Measurements from ENCODE around the gene SCUBE3. TPM values are rescaled to one million over a fixed set of nuclear protein-coding genes. Genes with fewer than 3 reads are reported as not detected.

The SCUBE3 gene
- total RNA-seq, 2 experiments from 2014 or later = 0.02 TPM; not detected in 1

DNA sequence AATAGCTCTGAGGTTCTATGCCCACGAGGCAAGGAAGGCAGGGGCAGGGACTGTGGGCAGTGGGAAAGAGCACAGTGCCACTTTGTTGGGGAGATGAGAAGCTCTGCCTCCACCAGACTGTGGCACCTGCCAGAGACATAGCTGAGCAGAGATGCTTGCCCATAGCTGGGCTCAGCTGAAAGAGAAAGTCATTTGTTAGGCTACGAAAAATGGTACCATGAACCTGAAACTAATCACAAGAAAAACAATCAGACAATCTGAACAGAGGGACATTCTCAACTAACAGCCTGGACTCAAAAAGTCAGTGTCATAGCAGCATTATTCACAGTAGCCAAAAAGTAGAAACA is 39.7 kb upstream of the SCUBE3 start:
- Mint-ChIP-seq H3K36me3 (no peaks in the 10 kb centered on the region), H3K27ac (no peak overlapping the region), H3K27me3 (peaks cover 2% of the 10 kb centered on the region), H3K4me1 (ENCODE audit: low read depth) (peaks cover 15% of the 10 kb centered on the region), H3K4me3 (no peak overlapping the region), H3K9me3 (peaks cover 5% of the 10 kb centered on the region)
- CTCF ChIA-PET = interaction anchor here (1.3 to 2.0 kb wide), 2 partner anchors 31 to 34 kb away, joined by 3 to 10 read pairs; no protein-coding TSS in a partner anchor
- POLR2A ChIA-PET = no interaction called here
- intact Hi-C loops (cut with micrococcal nuclease) = no loop called here
- DNase-seq = no peak

DNA sequence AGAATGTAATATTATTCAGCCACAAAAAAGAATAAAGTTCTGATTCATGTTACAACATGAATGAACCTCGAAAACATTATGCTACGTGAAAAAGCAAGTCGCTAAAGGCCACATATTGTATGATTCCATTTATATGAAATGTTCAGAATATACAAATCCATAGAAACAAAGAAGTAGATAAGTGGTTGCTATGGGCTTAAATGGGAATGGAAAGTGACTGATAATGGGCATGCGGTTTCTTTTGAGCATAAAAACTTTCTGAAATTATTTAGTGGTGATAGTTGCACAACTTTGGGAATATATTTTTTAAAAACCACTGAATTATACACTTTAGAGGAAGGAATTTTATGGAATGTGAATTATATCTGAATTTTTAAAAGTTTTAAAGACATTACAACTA is 39.3 kb upstream of the SCUBE3 start:
- Mint-ChIP-seq H3K36me3 (no peaks in the 10 kb centered on the region), H3K27me3 (peaks cover 2% of the 10 kb centered on the region), H3K4me1 (ENCODE audit: low read depth) (peaks cover 15% of the 10 kb centered on the region), H3K27ac (no peak overlapping the region), H3K9me3 (peaks cover 2% of the 10 kb centered on the region), H3K4me3 (no peak overlapping the region)
- POLR2A ChIA-PET = no interaction called here
- intact Hi-C loops (cut with micrococcal nuclease) = no loop called here
- no peak for DNase-seq
- CTCF ChIA-PET = interaction anchor here (1.3 kb wide), 1 partner anchor 34 kb away, joined by 3 read pairs; no protein-coding TSS in a partner anchor

DNA sequence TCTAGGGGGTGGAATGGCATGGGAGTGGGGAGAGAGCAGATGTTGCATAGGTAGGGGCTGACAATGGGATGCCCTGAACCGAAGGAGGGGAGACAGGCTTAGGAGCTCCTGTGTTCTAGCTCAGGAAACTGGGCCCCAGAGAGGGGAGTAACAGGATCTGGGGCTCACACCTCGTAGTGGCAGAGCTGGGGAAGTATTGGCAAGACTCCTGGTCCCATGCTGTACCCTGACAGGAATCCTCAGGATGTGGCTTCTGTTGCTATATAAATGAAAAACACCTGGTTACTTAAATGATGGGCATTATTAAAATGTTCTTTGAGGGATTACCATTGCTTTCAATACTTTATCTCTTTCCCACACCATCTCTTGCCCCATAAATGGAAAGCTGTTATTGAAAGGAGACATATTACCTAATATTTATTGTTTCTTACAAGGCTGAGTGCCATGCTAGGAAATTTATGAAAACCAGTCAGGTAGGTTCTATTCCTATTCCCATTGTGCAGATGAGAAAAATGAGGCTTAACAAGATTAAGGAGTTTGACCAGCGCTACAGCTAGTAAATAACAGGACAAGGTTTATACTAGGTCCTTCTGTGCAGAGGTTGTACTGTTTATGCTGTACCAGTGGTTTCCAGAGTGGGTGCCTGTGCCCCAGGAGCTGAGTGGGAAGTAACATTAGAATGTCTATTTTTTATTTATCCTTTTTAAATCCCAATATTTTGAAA is 37.3 kb upstream of the SCUBE3 start:
- DNase-seq = no peak
- no peaks in the 10 kb centered on the region for H3K36me3 Mint-ChIP-seq
- H3K4me1 Mint-ChIP-seq (ENCODE audit: low read depth) = peaks cover 12% of the 10 kb centered on the region
- H3K27ac Mint-ChIP-seq = no peak overlapping the region
- no peaks in the 10 kb centered on the region for H3K9me3 Mint-ChIP-seq
- ChIA-PET CTCF (interaction anchor here (1.1 kb wide), 1 partner anchor 29 kb away, joined by 4 read pairs; no protein-coding TSS in a partner anchor), POLR2A (no interaction called here)
- peaks cover 2% of the 10 kb centered on the region for H3K27me3 Mint-ChIP-seq
- H3K4me3 Mint-ChIP-seq = no peak overlapping the region
- intact Hi-C loops (cut with micrococcal nuclease) = no loop called here

DNA sequence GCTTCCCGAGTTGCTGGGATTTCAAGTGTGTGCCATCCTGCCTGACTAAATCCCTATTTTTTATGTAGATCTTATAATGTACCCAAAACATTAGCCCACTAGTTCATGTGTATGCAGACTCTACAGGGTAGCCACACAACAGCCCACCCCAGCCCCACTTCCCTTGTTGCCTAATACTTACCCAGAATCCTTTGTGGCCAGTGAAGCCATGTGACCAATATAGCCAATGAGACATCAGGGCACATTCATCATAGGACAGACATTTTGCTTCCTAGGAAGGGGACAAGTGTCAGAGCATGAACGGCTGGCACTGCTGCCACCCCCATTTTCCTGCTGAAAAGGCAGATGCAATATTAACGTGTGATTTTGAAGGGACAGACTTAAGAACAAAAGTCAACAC is 36.6 kb upstream of the SCUBE3 start:
- Mint-ChIP-seq H3K4me1 (ENCODE audit: low read depth) (peaks cover 12% of the 10 kb centered on the region), H3K27me3 (peaks cover 2% of the 10 kb centered on the region), H3K9me3 (no peaks in the 10 kb centered on the region), H3K27ac (no peak overlapping the region), H3K36me3 (no peaks in the 10 kb centered on the region), H3K4me3 (no peak overlapping the region)
- intact Hi-C loops (cut with micrococcal nuclease) = no loop called here
- POLR2A ChIA-PET = no interaction called here
- DNase-seq = no peak
- CTCF ChIA-PET = interaction anchor here (1.1 kb wide), 1 partner anchor 28 kb away, joined by 4 read pairs; no protein-coding TSS in a partner anchor

DNA sequence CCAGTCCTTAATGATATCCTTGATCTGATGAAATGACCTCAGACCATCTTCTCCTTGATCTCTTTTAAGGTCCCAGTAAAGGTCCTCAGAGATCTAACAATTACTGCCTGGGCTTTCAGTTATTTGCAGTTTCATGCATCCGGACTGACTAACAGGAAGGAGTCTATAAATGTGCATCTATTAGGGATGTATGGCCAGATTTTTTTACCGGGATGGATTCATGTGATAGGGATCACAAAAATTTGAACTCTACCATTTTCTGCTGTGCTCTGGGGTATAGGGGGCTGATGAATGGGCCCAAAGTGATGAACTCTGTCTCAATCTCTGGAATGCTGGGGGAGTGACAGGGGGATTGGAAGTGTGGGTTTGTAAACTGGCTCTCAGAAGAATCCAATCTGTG is 36.2 kb upstream of the SCUBE3 start:
- no peak overlapping the region for H3K27ac Mint-ChIP-seq
- peaks cover 2% of the 10 kb centered on the region for H3K27me3 Mint-ChIP-seq
- peaks cover 12% of the 10 kb centered on the region for H3K4me1 Mint-ChIP-seq (ENCODE audit: low read depth)
- H3K4me3 Mint-ChIP-seq = no peak overlapping the region
- H3K36me3 Mint-ChIP-seq = no peaks in the 10 kb centered on the region
- no peak for DNase-seq
- ChIA-PET CTCF (no interaction called here), POLR2A (no interaction called here)
- intact Hi-C loops (cut with micrococcal nuclease) = no loop called here
- no peaks in the 10 kb centered on the region for H3K9me3 Mint-ChIP-seq

DNA sequence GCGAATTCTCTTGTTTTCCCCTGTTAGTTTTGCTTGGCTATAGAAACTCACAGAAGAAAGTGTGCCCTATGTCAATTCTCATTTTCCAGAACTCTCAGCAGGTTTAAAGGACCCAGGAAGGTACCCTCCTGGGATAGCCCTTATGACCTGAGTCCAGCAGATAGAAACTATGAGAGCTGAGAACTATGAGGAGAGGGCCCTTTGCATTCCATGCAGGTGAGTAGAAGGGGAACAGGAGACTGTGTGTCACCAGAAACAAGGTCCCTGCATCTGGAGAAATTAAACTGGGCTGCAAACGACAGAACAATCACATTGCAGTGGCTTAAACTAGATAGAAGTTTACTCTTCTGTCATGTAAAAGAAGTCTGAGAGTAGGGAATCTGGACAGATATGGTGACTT is 35.7 kb upstream of the SCUBE3 start:
- POLR2A ChIA-PET = no interaction called here
- peaks cover 4% of the 10 kb centered on the region for H3K27me3 Mint-ChIP-seq
- no peak overlapping the region for H3K27ac Mint-ChIP-seq
- CTCF ChIA-PET = no interaction called here
- intact Hi-C loops (cut with micrococcal nuclease) = no loop called here
- DNase-seq = no peak
- no peaks in the 10 kb centered on the region for H3K36me3 Mint-ChIP-seq
- H3K4me1 Mint-ChIP-seq (ENCODE audit: low read depth) = peaks cover 13% of the 10 kb centered on the region
- H3K9me3 Mint-ChIP-seq = no peaks in the 10 kb centered on the region
- H3K4me3 Mint-ChIP-seq = no peak overlapping the region

DNA sequence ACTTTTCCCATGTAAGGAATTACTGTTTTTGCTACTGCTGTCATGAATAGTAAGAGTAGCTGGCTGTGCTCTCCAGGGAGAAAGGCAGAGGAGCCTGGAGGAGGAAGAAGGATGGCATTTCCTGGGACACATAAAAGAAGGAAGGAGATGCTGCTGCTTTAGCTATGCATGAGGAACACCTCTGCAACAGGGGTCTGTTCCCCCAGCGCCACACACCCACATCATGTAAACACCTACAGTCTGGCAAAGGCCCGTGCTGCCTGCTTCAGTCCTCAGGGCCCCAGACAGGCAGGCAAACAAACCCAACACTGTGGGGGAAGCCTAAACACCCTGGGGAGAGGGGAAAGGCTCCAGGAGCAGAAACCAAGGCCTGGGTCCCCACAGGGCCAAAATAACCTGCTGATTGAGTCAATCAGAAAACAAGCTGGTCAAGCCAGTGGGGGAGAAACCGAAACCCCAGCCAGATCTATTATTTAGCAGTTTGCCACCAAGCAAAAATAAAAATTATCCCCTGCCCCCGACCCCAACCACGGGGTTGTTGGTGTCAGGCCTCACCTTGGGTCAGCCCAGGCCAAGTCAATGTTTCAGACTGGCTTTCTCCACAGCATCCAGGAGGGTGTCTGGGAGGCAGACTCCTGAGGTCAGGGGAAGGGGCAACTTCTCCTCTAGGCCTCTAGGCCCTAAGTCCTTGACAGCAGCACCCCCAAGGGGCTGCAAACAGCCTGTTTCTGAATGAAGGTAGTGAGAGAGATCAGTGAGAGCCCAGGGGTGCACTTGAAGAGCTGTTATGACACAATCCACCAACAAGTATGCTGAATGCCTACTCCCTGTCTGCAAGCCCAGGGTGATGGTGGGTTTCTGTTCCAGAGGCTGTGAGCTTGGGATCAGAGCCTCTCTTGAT is 34.6 kb upstream of the SCUBE3 start:
- H3K4me1 Mint-ChIP-seq (ENCODE audit: low read depth) = peaks cover 4% of the 10 kb centered on the region
- no peaks in the 10 kb centered on the region for H3K36me3 Mint-ChIP-seq
- no peak overlapping the region for H3K4me3 Mint-ChIP-seq
- ChIA-PET POLR2A (no interaction called here), CTCF (interaction anchor here (0.6 to 1.6 kb wide), 3 partner anchors 26 to 926 kb away, joined by 4 to 7 read pairs (median 4); no protein-coding TSS in a partner anchor)
- H3K9me3 Mint-ChIP-seq = no peaks in the 10 kb centered on the region
- intact Hi-C loops (cut with micrococcal nuclease) = no loop called here
- no peak for DNase-seq
- H3K27me3 Mint-ChIP-seq = peaks cover 10% of the 10 kb centered on the region
- H3K27ac Mint-ChIP-seq = no peak overlapping the region

DNA sequence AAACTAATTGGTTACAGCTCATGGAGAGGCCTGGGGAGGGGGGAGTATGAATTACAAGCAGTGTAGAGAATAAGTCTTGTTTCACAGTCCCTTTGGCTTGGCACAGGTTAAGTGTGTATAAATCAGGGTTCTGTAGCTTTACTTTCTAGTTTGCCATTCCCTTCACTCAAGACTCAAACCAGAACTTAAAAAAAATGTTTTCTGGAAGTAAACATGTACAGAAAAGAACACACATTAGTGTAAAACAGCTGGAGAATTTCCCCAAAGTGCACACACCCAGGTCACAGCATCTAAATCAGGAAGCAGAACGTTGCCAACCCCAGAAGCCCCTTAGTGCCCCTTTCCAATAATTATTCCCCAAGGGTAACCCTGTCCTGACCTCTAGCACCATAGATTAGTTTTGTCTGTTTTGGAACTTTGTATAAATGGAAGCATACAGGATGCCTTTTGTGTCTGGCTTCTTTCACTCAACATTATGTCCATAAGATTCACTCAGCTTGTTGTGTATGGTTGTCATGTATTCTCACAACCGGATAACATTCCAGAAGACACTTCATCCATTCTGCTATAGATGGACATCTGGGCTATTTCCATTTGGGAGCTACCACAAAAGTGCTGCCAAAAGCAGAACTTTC is 33.7 kb upstream of the SCUBE3 start:
- CTCF ChIA-PET = interaction anchor here (0.6 to 1.6 kb wide), 3 partner anchors 25 to 925 kb away, joined by 4 to 7 read pairs (median 4); no protein-coding TSS in a partner anchor
- intact Hi-C loops (cut with micrococcal nuclease) = no loop called here
- no peaks in the 10 kb centered on the region for H3K9me3 Mint-ChIP-seq
- POLR2A ChIA-PET = no interaction called here
- H3K27me3 Mint-ChIP-seq = peaks cover 11% of the 10 kb centered on the region
- H3K27ac Mint-ChIP-seq = no peak overlapping the region
- peaks cover 2% of the 10 kb centered on the region for H3K4me1 Mint-ChIP-seq (ENCODE audit: low read depth)
- DNase-seq = no peak
- H3K36me3 Mint-ChIP-seq = no peaks in the 10 kb centered on the region
- H3K4me3 Mint-ChIP-seq = no peak overlapping the region

DNA sequence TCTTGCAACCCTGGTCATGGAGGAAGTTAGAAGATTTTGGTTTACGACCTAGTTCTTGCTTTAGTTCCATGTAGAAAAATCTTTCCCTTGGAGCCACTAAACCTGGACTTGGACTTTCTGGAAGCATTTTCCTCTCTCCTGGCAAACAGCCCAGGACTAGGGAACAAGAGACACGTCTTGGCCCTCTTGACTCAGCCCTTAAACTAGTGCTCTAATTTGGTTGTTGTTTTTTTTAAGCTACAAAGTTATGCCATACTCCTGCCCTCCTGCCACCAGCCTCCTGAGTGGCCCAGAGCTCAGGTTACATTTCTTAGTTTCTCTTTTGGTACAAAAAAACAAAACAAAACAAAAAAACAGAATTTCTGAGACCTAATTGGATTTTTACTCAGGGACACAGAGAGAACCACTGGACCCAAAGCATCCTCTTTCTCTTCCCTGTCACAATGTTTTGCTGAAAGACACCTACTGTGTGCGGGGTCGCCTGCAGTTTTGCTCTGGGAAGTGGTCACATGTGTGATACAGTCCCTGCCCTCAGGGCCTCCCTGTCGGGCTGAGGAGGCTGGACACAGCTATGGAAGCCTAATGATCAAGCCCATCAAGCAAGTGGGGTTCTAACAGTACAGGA is 32.3 kb upstream of the SCUBE3 start:
- Mint-ChIP-seq H3K27ac (no peak overlapping the region), H3K4me1 (ENCODE audit: low read depth) (peaks cover 2% of the 10 kb centered on the region), H3K4me3 (no peak overlapping the region), H3K36me3 (no peaks in the 10 kb centered on the region), H3K27me3 (peaks cover 14% of the 10 kb centered on the region), H3K9me3 (no peaks in the 10 kb centered on the region)
- intact Hi-C loops (cut with micrococcal nuclease) = no loop called here
- POLR2A ChIA-PET = interaction anchor here (0.6 kb wide), 1 partner anchor 1912 kb away, joined by 3 read pairs; no protein-coding TSS in a partner anchor
- DNase-seq = no peak
- CTCF ChIA-PET = interaction anchor here (1.8 kb wide), 1 partner anchor 24 kb away, joined by 4 read pairs; no protein-coding TSS in a partner anchor

DNA sequence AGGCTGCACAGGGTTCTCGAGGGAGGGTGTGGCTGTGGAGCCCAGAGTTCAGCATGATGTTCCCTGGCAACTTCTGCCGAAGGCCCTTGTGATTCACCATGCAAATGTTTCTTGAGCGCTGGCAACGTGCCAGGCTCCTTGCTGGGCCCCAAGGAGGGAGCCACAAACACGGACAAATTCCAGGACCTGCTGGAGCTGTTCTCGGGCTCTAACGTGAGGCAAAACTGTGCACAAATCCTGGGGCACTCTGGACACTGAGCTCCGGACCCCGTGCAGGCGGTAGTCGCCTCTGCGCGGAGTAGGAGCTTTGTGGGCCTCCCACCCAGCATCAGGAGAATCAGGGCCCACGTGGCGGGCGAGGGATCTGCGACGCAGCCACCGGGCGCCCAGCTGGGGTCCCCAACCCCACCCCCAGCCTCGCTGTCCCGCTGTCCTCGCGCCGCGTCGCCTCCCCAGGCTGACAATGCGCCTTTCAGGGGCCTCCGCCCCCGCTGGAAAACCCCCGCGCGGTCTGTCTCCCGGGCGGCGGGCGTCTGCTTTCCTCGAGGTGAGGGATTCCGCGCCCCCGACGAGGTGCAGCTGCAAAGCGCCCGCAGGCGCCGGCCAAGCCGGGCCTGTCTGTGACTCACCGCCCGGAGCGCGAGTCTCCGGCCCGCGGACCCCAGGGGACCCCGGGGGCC is 31.7 kb upstream of the SCUBE3 start:
- no peaks in the 10 kb centered on the region for H3K9me3 Mint-ChIP-seq
- H3K27ac Mint-ChIP-seq = no peak overlapping the region
- intact Hi-C loops (cut with micrococcal nuclease) = no loop called here
- H3K4me1 Mint-ChIP-seq (ENCODE audit: low read depth) = peaks cover 2% of the 10 kb centered on the region
- H3K4me3 Mint-ChIP-seq = no peak overlapping the region
- H3K27me3 Mint-ChIP-seq = peaks cover 14% of the 10 kb centered on the region
- ChIA-PET POLR2A (no interaction called here), CTCF (interaction anchor here (0.7 to 1.8 kb wide), 2 partner anchors 24 to 163 kb away, joined by 4 read pairs; no protein-coding TSS in a partner anchor)
- no peaks in the 10 kb centered on the region for H3K36me3 Mint-ChIP-seq
- peak; percentile 32 for DNase-seq

DNA sequence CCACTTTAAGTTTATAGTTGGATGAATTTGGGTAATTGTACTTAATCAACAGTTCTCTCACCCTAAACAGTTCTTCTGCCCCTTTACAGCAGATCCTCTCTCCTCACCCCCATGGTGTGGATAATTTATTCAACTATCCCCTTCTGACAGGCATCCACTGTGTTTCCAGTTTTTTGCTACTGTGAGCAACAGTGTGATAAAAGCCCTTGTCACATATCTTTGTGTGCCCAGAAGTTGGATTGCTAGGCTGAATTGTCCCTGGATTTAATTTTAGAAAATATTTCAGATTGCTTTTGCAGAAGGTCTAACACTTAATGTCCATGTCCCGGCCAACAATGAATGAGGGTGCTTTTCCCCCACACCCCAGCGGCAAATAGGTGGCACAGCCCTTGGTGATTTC is 30.5 kb upstream of the SCUBE3 start:
- H3K4me1 Mint-ChIP-seq (ENCODE audit: low read depth) = peaks cover 2% of the 10 kb centered on the region
- no peaks in the 10 kb centered on the region for H3K9me3 Mint-ChIP-seq
- H3K36me3 Mint-ChIP-seq = no peaks in the 10 kb centered on the region
- POLR2A ChIA-PET = no interaction called here
- intact Hi-C loops (cut with micrococcal nuclease) = no loop called here
- no peak for DNase-seq
- H3K4me3 Mint-ChIP-seq = no peak overlapping the region
- H3K27ac Mint-ChIP-seq = no peak overlapping the region
- peaks cover 17% of the 10 kb centered on the region for H3K27me3 Mint-ChIP-seq
- CTCF ChIA-PET = interaction anchor here (0.8 kb wide), 1 partner anchor 22 kb away, joined by 3 read pairs; no protein-coding TSS in a partner anchor
